HepG2 (cell line): ENCODE results near the gene ERICH6. TPM values are rescaled to one million over a fixed set of nuclear protein-coding genes. Genes with fewer than 3 reads are reported as not detected.

Experiments used
- ATAC-seq: fragments of 200-7000 bp; cut with Tn5 transposase; 3 replicates; pipeline ENCODE4 v1.9.1; 2020; ENCODE audit warnings: mild to moderate bottlenecking, moderate library complexity
- BruUV-seq: library from RNA; stranded (reverse); fragments of 400-500 nt; replicated peaks from 2 replicates; lab custom pipeline; 2021; lab: Mats Ljungman, UMichigan
- CTCF ChIA-PET: fragments of 300-600 bp; formaldehyde crosslinking; extraction: SDS; loops from one replicate; lab custom pipeline; 2021; ENCODE audit warnings: low total read pairs, inconsistent platforms, low intra/inter-chr PET ratio; lab: Yijun Ruan, JAX
- POLR2A ChIA-PET: fragments of 350-600 bp; sonication (Branson Sonifier 250); formaldehyde crosslinking; loops from one replicate; lab custom pipeline; 2020; ENCODE audit warnings: antibody characterized with exemption, inconsistent platforms; lab: Yijun Ruan, JAX
- DNase-seq: peaks from one replicate; pipeline ENCODE4 v3.0.0-alpha.2; 2015; ENCODE audit warnings: low spot score
- FAIRE-seq: peaks from 3 replicates; lab custom pipeline; 2011; peaks lifted over from hg19 to GRCh38; lab: Jason Lieb, UNC
- H2AFZ ChIP-seq: one replicate; pipeline ENCODE4 v1.6.1; 2011; ENCODE audit warnings: low read length, inconsistent platforms
- H3K27ac ChIP-seq: fragments of 300-600 bp; 3 replicates; pipeline ENCODE4 v1.8.0; 2011; ENCODE audit warnings: mixed run types, mild to moderate bottlenecking, mixed read lengths, low read length, inconsistent platforms; ENCODE audit not compliant: insufficient read depth; ENCODE audit errors: extremely low read length
- H3K27me3 ChIP-seq, 2 experiments: fragments of 200-600 bp in 1 of 2; 2 replicates in 1 of 2; 3 replicates in 1 of 2; pipeline versions ENCODE4 v1.6.0 to v1.8.0; 2011; ENCODE audit warnings: low read length in 2 of 2, mild to moderate bottlenecking in 2 of 2, moderate library complexity in 2 of 2, inconsistent platforms in 1 of 2; ENCODE audit not compliant: insufficient read depth in 2 of 2, control insufficient read depth in 1 of 2
- H3K36me3 ChIP-seq, 2 experiments: fragments of 200-600 bp in 1 of 2; replicated peaks in 1 of 2; 2 replicates in 1 of 2; 3 replicates in 1 of 2; pipeline versions ENCODE4 v1.5.1 to v1.8.0; 2011; ENCODE audit warnings: low read length in 2 of 2, inconsistent platforms in 1 of 2; ENCODE audit not compliant: insufficient read depth in 2 of 2, control insufficient read depth in 1 of 2
- H3K4me1 ChIP-seq: 2 replicates; pipeline ENCODE4 v1.5.1; 2012; ENCODE audit warnings: low read length, inconsistent platforms; ENCODE audit not compliant: insufficient read depth
- H3K4me2 ChIP-seq: 2 replicates; pipeline ENCODE4 v1.6.0; 2011; ENCODE audit warnings: low read depth, low read length, inconsistent platforms
- H3K4me3 ChIP-seq, 3 experiments: fragments of 200-600 bp in 1 of 3; sonication (generic), shearing (Covaris generic) in 1 of 3; replicated peaks in 1 of 3; 2 replicates each; pipeline ENCODE4 v1.5.1; 2011 to 2016; ENCODE audit warnings: low read length in 3 of 3, inconsistent platforms in 2 of 3, low read depth in 2 of 3, mild to moderate bottlenecking in 2 of 3, control low read depth in 1 of 3, mixed read lengths in 1 of 3; ENCODE audit not compliant: insufficient read depth in 1 of 3
- H3K79me2 ChIP-seq: one replicate; pipeline ENCODE4 v1.6.1; 2011; ENCODE audit warnings: low read length, inconsistent platforms; ENCODE audit not compliant: insufficient read depth
- H3K9ac ChIP-seq: 2 replicates; pipeline ENCODE4 v1.6.0; 2011; ENCODE audit warnings: mild to moderate bottlenecking, low read depth, low read length, inconsistent platforms; ENCODE audit not compliant: insufficient read depth
- H3K9me3 ChIP-seq: 2 replicates; pipeline ENCODE4 v1.5.1; 2012; ENCODE audit warnings: mild to moderate bottlenecking, low read length
- H4K20me1 ChIP-seq: 2 replicates; pipeline ENCODE4 v1.6.0; 2011; ENCODE audit warnings: inconsistent platforms, mild to moderate bottlenecking, low read length, moderate library complexity; ENCODE audit not compliant: insufficient read depth
- AGO1 ChIP-seq: fragments of 200-400 bp; formaldehyde crosslinking; IDR thresholded peaks from 2 replicates; pipeline ENCODE4 v1.6.1; 2017; ENCODE audit warnings: mild to moderate bottlenecking, low read depth, low read length, moderate library complexity; ENCODE audit not compliant: poor library complexity, severe bottlenecking
- ETV5 ChIP-seq: IDR thresholded peaks from 2 replicates; pipeline ENCODE4 v1.6.1; 2018; ENCODE audit warnings: missing biosample characterization, missing genetic modification reagents, inconsistent platforms, borderline replicate concordance
- HDAC2 ChIP-seq: sonication (generic); formaldehyde crosslinking; IDR thresholded peaks from 2 replicates; pipeline ENCODE4 v1.4.0; 2020; ENCODE audit warnings: missing genetic modification reagents
- KMT2A ChIP-seq: sonication (generic); formaldehyde crosslinking; IDR thresholded peaks from 2 replicates; pipeline ENCODE4 v1.4.0; 2020; ENCODE audit warnings: missing genetic modification reagents
- MAFK ChIP-seq, 2 experiments: IDR thresholded peaks in 1 of 2; conservative IDR thresholded peaks in 1 of 2; 2 replicates each; pipeline ENCODE4 v1.6.1; 2011; ENCODE audit warnings: improper control_type of control experiment in 2 of 2, low read length in 2 of 2
- NRL ChIP-seq: sonication (generic); formaldehyde crosslinking; IDR thresholded peaks from 2 replicates; pipeline ENCODE4 v1.5.0; 2020; ENCODE audit warnings: missing genetic modification reagents, mild to moderate bottlenecking, moderate library complexity, borderline replicate concordance
- SAP130 ChIP-seq: IDR thresholded peaks from 2 replicates; pipeline ENCODE4 v1.6.1; 2016; ENCODE audit warnings: low read depth
- STAT5B ChIP-seq: sonication (generic); formaldehyde crosslinking; IDR thresholded peaks from 2 replicates; pipeline ENCODE4 v1.4.0; 2020; ENCODE audit warnings: missing genetic modification reagents
- YY1 ChIP-seq: IDR thresholded peaks from 2 replicates; pipeline ENCODE4 v1.6.1; 2011; ENCODE audit warnings: low read length, low read depth, moderate library complexity, mild to moderate bottlenecking; ENCODE audit not compliant: insufficient read depth, insufficient replicate concordance
- ZC3H13 ChIP-seq: sonication (generic); formaldehyde crosslinking; IDR thresholded peaks from 2 replicates; pipeline ENCODE4 v1.8.1; 2023; ENCODE audit warnings: mild to moderate bottlenecking, missing genetic modification reagents, moderate library complexity
- ZNF205 ChIP-seq: IDR thresholded peaks from 2 replicates; pipeline ENCODE4 v1.6.1; 2018; ENCODE audit warnings: missing biosample characterization, missing genetic modification reagents
- ZNF724P ChIP-seq: sonication (generic); formaldehyde crosslinking; IDR thresholded peaks from 2 replicates; pipeline ENCODE4 v1.8.0; 2022; ENCODE audit warnings: missing genetic modification reagents, borderline replicate concordance
- ZSCAN20 ChIP-seq: sonication (generic); formaldehyde crosslinking; IDR thresholded peaks from 2 replicates; pipeline ENCODE4 v1.4.0; 2020; ENCODE audit warnings: missing genetic modification reagents, mild to moderate bottlenecking, borderline replicate concordance
- WGBS: methylation state at CpG from one replicate; pipeline ENCODE4 v1.1.6; 2017; ENCODE audit warnings: low lambda C conversion rate; 5-methylcytosine and 5-hydroxymethylcytosine counted together
- in situ Hi-C: cut with HindIII; loops from 2 replicates; pipeline ENCODE4 v1.10.0; 2017; ENCODE audit warnings: low pct_unique_long_range_greater_than_20kb; ENCODE audit not compliant: extremely low pct_ligation_motif_present
- intact Hi-C: fragments of 100-400 bp; cut with micrococcal nuclease; formaldehyde crosslinking; loops from one replicate; pipeline ENCODE4 v1.10.0; 2022; ENCODE audit not compliant: unreplicated experiment
- polyA plus RNA-seq, 8 experiments: library from polyadenylated mRNA; depleted of rRNA in 3 of 8; stranded (reverse) in 7 of 8; unstranded in 1 of 8; fragments of >200 nt; fragmentation: Illumina TruSeq in 4 of 8; extraction: Trizol in 4 of 8; gene quantifications; 2 replicates each; pipeline versions ENCODE4 v1.2.1 to v1.2.3, GENCODE V29; 2011 to 2016; ENCODE audit warnings: low read depth in 4 of 8, missing spikeins in 1 of 8, mixed read lengths in 1 of 8; ENCODE audit not compliant: insufficient read depth in 1 of 8
- total RNA-seq, 5 experiments: library from RNA; depleted of rRNA; stranded (reverse); fragments of >200 nt; fragmentation: Illumina TruSeq; extraction: Trizol; gene quantifications; 2 replicates each; pipeline ENCODE4 v1.2.3, GENCODE V29; 2016; ENCODE audit warnings: low read depth in 1 of 5
- TF ChIP-seq, protein P1 (sequence below): sonication (generic); formaldehyde crosslinking; conservative IDR thresholded peaks from 2 replicates; pipeline ENCODE4 v1.8.0; 2022; ENCODE audit warnings: low read depth, missing genetic modification reagents

Gene ERICH6
- total and polyA plus RNA-seq, 2 of the 13 experiments (the other 11 are each of a cell fraction or from before 2014, with no cell fraction given) = 0.03 TPM; not detected in 1

DNA sequence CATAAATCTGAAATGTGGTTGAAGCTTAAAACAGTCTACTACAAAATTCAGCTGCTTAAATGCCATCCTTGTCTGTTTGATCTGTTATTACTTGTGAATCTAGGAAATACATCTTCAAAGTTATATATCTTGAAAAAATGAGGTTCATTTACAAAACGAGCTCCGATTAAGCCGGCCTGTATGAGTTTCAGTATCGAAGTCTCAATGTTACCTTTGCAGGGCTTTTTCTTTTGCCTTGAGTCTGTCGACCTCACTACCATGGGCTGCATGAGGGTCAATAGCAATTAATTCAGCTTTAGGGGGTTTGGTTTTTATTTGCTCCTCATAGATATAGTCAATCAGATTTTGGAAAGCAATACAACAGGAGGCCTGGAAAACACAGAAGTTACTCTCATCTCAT lies 23.2 kb downstream of the ERICH6 start:
- DNase-seq = no peak
- no peak overlapping the region for H3K4me2 ChIP-seq
- no peak for FAIRE-seq
- in situ Hi-C loops (no loop called here), intact Hi-C loops (no loop called here)
- H3K27me3 ChIP-seq = no peaks in the 10 kb centered on the region
- H3K4me1 ChIP-seq = no peaks in the 10 kb centered on the region
- H3K9me3 ChIP-seq = peaks cover 9% of the 10 kb centered on the region
- POLR2A ChIA-PET = no interaction called here
- no peak overlapping the region for H3K4me3 ChIP-seq
- H3K36me3 ChIP-seq = no peaks in the 10 kb centered on the region
- no peak overlapping the region for H3K27ac ChIP-seq
- 30% methylated on average over 5 of the region's 5 CpGs for WGBS
- no peak overlapping the region for H3K9ac ChIP-seq
- no peaks in the 10 kb centered on the region for H4K20me1 ChIP-seq
- no peaks in the 10 kb centered on the region for H3K79me2 ChIP-seq
- no peak for ATAC-seq
- no TSS peak for BruUV-seq
- CTCF ChIA-PET = no interaction called here
- TF ChIP-seq SAP130 (CRISPR knock-in tag) (no peak), ZNF205 (CRISPR knock-in tag) (no peak), KMT2A (no peak), YY1 (no peak), MAFK (conservative IDR thresholded peaks at IDR 0.05 in 1 of 2, IDR thresholded peaks at IDR 0.05 in 1 of 2; ENCODE audit: low read length in 2 of 2) (no peak), ZSCAN20 (CRISPR knock-in tag) (no peak), ZNF724P (no peak), HDAC2 (no peak), ETV5 (CRISPR knock-in tag) (no peak), ZC3H13 (CRISPR knock-in tag) (no peak), NRL (CRISPR knock-in tag) (no peak), STAT5B (CRISPR knock-in tag) (no peak), AGO1 (no peak)
- TF ChIP-seq, protein P1, sequence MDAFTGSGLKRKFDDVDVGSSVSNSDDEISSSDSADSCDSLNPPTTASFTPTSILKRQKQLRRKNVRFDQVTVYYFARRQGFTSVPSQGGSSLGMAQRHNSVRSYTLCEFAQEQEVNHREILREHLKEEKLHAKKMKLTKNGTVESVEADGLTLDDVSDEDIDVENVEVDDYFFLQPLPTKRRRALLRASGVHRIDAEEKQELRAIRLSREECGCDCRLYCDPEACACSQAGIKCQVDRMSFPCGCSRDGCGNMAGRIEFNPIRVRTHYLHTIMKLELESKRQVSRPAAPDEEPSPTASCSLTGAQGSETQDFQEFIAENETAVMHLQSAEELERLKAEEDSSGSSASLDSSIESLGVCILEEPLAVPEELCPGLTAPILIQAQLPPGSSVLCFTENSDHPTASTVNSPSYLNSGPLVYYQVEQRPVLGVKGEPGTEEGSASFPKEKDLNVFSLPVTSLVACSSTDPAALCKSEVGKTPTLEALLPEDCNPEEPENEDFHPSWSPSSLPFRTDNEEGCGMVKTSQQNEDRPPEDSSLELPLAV = no peak
- H2AFZ ChIP-seq = no peak overlapping the region
